Gastroesophageal sphincter (tissue), 3 donors: ENCODE data around the gene DEDD2.

Experiments
- CTCF ChIP-seq, 4 experiments: fragments of 200-600 bp in 2 of 4; fragments of 450-650 bp in 2 of 4; sonication (generic) in 1 of 4; IDR thresholded peaks; one replicate each; pipeline ENCODE4 v1.5.1; 2017 to 2019; ENCODE audit warnings: antibody characterized with exemption in 4 of 4, mild to moderate bottlenecking in 2 of 4, moderate library complexity in 2 of 4
- EP300 ChIP-seq: sonication (generic); formaldehyde crosslinking; IDR thresholded peaks from one replicate; pipeline ENCODE4 v1.6.1; 2017; ENCODE audit warnings: antibody characterized with exemption, mild to moderate bottlenecking

DNA sequence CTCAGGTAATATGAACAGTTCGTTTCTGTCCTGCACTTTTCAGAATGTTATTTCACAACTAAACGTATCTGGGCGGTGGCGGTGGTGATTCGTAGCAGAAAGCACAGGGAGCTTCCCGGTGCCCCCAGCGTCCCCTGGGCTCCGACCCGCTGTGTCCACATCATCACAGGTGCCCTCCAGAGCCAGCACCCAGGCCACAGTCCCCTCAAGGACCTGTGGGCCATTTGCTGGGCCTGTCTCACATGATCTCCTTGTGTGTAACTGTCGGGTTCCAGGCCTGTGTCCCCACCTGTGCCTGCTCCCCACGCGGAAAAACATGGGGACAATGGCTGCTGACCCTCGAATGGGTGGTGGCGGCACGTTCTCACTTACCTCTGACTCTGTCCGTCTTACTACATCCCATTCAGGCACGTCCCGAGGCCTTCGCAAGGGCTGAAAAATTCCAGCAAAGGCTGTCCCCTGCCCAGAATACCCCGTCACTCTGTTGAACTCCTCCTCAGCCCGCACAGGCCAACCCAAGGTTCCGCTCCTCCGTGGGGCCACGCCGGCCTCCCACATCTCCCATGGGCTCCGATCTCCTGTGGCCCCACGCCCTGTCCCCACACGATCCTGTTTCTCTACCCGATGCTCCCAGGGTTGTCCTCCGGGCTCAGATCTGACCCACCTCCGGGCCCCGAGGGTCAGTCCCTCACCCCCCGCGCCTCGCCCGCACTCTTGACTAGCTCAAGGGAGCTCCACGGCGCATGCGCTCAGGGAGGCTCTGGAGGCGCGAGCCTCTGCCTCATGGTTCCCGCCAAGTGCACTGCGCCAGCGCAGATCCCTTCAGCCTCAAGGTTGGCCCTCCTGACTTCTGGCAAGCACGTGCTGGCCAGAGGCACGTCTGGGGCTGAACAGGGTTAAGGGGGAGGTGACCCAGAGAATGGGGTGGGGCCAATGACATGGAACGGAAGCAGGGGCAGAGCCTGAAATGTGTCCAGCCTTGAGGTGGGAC, 21.2 kb downstream of the DEDD2 start:
- no peak for TF ChIP-seq EP300
- no peak for TF ChIP-seq CTCF (IDR thresholded peaks at IDR 0.05)
